22Rv1 (cell line): ENCODE results near the gene PDE6A.

ENCODE experiments used
- ZFX ChIP-seq: fragments of 450-650 bp; IDR thresholded peaks from 2 replicates; pipeline ENCODE4 v1.6.1; 2017; ENCODE audit warnings: antibody characterized with exemption, borderline replicate concordance
- TF ChIP-seq, protein P1 (sequence below): fragments of 450-650 bp; IDR thresholded peaks from 2 replicates; pipeline ENCODE4 v1.5.1; 2017; ENCODE audit warnings: mild to moderate bottlenecking

- TF ChIP-seq, protein P1, sequence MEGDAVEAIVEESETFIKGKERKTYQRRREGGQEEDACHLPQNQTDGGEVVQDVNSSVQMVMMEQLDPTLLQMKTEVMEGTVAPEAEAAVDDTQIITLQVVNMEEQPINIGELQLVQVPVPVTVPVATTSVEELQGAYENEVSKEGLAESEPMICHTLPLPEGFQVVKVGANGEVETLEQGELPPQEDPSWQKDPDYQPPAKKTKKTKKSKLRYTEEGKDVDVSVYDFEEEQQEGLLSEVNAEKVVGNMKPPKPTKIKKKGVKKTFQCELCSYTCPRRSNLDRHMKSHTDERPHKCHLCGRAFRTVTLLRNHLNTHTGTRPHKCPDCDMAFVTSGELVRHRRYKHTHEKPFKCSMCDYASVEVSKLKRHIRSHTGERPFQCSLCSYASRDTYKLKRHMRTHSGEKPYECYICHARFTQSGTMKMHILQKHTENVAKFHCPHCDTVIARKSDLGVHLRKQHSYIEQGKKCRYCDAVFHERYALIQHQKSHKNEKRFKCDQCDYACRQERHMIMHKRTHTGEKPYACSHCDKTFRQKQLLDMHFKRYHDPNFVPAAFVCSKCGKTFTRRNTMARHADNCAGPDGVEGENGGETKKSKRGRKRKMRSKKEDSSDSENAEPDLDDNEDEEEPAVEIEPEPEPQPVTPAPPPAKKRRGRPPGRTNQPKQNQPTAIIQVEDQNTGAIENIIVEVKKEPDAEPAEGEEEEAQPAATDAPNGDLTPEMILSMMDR, result no peak
- TF ChIP-seq ZFX, result no peak
These were observed 78.8 kb downstream of the PDE6A start for GRCh38 chr5:149865746-149866145.
